Retina (tissue), 1 donor: Measurements from ENCODE around the gene THY1.

Experiments used
- DNase-seq: peaks from one replicate; pipeline ENCODE4 v3.0.0-alpha.2; 2016

Gene THY1

GRCh38 chr11:119368121-119369034 lies 54.6 kb downstream of the THY1 start:
- peak; percentile 58 for DNase-seq

DNA sequence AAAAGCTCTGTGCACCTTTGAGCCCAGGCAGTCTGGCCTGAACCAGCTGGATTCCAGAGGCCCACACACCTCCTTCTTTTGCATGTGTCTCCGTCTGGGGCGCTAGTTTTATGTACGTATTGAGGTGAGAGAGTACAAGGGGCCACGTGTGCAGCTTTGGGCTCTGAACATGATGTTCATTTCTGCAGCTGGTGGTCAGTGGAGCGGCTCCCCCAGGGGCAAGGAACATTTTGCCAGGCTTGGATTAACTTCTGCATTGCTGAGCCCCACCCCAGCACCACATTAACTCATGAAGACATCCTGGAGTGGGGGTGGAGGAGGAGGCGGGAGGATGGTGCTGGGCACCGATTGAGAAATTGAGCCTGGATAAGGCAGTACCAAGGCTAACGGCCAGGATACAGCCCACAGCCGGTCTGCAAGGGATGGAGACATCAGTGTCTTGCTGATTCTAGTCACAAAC lies 55.3 kb downstream of the THY1 start:
- DNase-seq, result no peak
